Testis (tissue), 3 donors: ENCODE data around the gene ZFPM1. TPM values are rescaled to one million over a fixed set of nuclear protein-coding genes. Genes with fewer than 3 reads are reported as not detected.

Experiments used
- DNase-seq: peaks from one replicate; pipeline ENCODE4 v3.0.0-alpha.2; 2019
- H3K27ac ChIP-seq, 2 donors: fragments of 200-600 bp; sonication (generic); one replicate each; pipeline ENCODE4 v1.5.1; 2019
- H3K27me3 ChIP-seq: fragments of 200-600 bp; sonication (generic); one replicate; pipeline ENCODE4 v1.5.1; 2019
- H3K36me3 ChIP-seq: fragments of 200-600 bp; sonication (generic); one replicate; pipeline ENCODE4 v1.5.1; 2017; ENCODE audit warnings: low read depth; ENCODE audit errors: missing control alignments
- H3K4me1 ChIP-seq: fragments of 200-600 bp; sonication (generic); one replicate; pipeline ENCODE4 v1.5.1; 2019
- H3K4me3 ChIP-seq, 2 donors: fragments of 200-600 bp; sonication (generic); one replicate each; pipeline ENCODE4 v1.5.1; 2017 to 2019
- H3K9me3 ChIP-seq: fragments of 200-600 bp; sonication (generic); one replicate; pipeline ENCODE4 v1.5.1; 2017
- POLR2A ChIP-seq: fragments of 450-650 bp; IDR thresholded peaks from one replicate; pipeline ENCODE4 v1.6.1; 2017; ENCODE audit warnings: antibody characterized with exemption, mild to moderate bottlenecking, moderate library complexity
- WGBS, 2 donors: methylation state at CpG; one replicate each; pipeline ENCODE4 v1.1.5; 2018; 5-methylcytosine and 5-hydroxymethylcytosine counted together
- intact Hi-C: fragments of 100-400 bp; cut with DNase I; formaldehyde crosslinking; loops from one replicate; pipeline ENCODE4 v1.15.1; 2023; ENCODE audit warnings: low total_unique reads
- polyA plus RNA-seq: library from polyadenylated mRNA; stranded (reverse); fragments of 350-450 nt; fragmentation: Illumina TruSeq; extraction: RNeasy Lipid Tissue Mini Kit (QIAGEN cat#74804); gene quantifications from one replicate; pipeline ENCODE4 v1.2.3, GENCODE V29; 2014; ENCODE audit warnings: low read depth, low replicate concordance; ENCODE audit not compliant: insufficient read depth
- total RNA-seq, 2 donors: library from RNA; depleted of rRNA; stranded (reverse); fragments of >200 nt; gene quantifications; one replicate each; pipeline ENCODE4 v1.2.3, GENCODE V29; 2016
- TF ChIP-seq, protein P1 (sequence below), 3 experiments: fragments of 450-650 bp in 2 of 3; fragments of 200-600 bp in 1 of 3; sonication (generic) in 1 of 3; IDR thresholded peaks; one replicate each; pipeline ENCODE4 v1.5.1; 2016 to 2019; ENCODE audit warnings: antibody characterized with exemption in 3 of 3, mild to moderate bottlenecking in 2 of 3, moderate library complexity in 1 of 3

ZFPM1 gene
- total and polyA plus RNA-seq, 3 donors from 2014 or later: 12.8 to 25.1 (median 23.9) TPM

GRCh38 chr16:88439016-88439415, 14.1 kb upstream of the ZFPM1 start:
- Histone ChIP-seq H3K27me3 (no peaks in the 10 kb centered on the region), H3K27ac (no peak overlapping the region), H3K36me3 (no peaks in the 10 kb centered on the region), H3K4me1 (peaks cover 5% of the 10 kb centered on the region), H3K4me3 (no peak overlapping the region), H3K9me3 (no peaks in the 10 kb centered on the region)
- 85 to 88% methylated on average over 17 of the region's 17 CpGs for WGBS, 2 donors
- intact Hi-C loops: no loop called here
- TF ChIP-seq, protein P1, sequence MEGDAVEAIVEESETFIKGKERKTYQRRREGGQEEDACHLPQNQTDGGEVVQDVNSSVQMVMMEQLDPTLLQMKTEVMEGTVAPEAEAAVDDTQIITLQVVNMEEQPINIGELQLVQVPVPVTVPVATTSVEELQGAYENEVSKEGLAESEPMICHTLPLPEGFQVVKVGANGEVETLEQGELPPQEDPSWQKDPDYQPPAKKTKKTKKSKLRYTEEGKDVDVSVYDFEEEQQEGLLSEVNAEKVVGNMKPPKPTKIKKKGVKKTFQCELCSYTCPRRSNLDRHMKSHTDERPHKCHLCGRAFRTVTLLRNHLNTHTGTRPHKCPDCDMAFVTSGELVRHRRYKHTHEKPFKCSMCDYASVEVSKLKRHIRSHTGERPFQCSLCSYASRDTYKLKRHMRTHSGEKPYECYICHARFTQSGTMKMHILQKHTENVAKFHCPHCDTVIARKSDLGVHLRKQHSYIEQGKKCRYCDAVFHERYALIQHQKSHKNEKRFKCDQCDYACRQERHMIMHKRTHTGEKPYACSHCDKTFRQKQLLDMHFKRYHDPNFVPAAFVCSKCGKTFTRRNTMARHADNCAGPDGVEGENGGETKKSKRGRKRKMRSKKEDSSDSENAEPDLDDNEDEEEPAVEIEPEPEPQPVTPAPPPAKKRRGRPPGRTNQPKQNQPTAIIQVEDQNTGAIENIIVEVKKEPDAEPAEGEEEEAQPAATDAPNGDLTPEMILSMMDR (IDR thresholded peaks at IDR 0.05): no peak
- no peak for TF ChIP-seq POLR2A
- DNase-seq: no peak

DNA sequence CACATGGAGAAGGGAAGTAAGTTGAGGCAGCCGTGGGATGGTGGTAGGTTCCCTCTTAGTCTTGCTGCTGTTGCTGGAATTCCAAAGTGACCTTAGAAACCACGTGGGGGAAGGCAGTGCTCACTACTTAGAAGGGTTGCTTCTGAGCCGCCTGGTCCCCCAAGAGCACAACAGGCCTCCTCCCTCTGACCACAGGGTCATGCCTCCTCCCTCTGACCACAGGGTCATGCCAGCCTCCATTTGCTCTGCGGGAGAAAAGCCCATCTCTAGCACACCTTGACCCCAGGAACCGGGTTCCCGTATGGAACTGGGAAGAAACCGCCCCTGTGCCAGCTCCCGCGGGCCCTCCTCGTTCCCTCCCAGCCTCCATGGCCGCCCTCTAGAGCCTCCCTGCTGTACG, 13.4 kb upstream of the ZFPM1 start:
- TF ChIP-seq, protein P1 (IDR thresholded peaks at IDR 0.05): no peak
- no peak for TF ChIP-seq POLR2A
- no peaks in the 10 kb centered on the region for H3K9me3 ChIP-seq
- DNase-seq: no peak
- no peak overlapping the region for H3K27ac ChIP-seq
- no peaks in the 10 kb centered on the region for H3K27me3 ChIP-seq
- intact Hi-C loops: loop anchor here (10.0 kb wide), 1 partner anchor 125 kb away; no protein-coding TSS in a partner anchor
- no peak overlapping the region for H3K4me3 ChIP-seq
- 90 to 94% methylated on average over 11 to 12 of the region's 12 CpGs for WGBS, 2 donors
- no peaks in the 10 kb centered on the region for H3K36me3 ChIP-seq
- H3K4me1 ChIP-seq: peaks cover 5% of the 10 kb centered on the region

DNA sequence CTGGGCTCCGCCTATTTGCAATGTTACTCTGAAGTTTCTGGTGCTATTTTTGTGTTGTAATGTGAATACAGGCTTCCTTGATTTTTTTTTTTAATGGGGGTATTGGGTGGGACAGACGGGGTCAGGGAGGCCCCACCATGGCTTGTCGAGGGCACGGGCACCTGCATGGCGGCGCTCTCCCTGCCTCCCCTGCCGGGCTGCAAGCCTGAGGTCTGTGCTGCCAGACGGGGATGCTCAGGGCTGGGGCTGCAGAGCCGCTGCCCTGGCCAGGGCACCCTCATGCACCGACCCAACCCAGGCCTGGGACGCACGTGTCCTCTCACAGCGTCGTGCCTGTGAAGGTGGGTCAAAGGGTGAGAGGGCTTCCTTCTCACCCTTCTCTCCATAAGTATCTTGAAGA, 13.0 kb upstream of the ZFPM1 start:
- Histone ChIP-seq H3K36me3 (no peaks in the 10 kb centered on the region), H3K27ac (no peak overlapping the region), H3K4me3 (no peak overlapping the region), H3K27me3 (no peaks in the 10 kb centered on the region), H3K9me3 (no peaks in the 10 kb centered on the region), H3K4me1 (peaks cover 5% of the 10 kb centered on the region)
- intact Hi-C loops: loop anchor here (10.0 kb wide), 1 partner anchor 125 kb away; no protein-coding TSS in a partner anchor
- TF ChIP-seq, protein P1 (IDR thresholded peaks at IDR 0.05): no peak
- no peak for TF ChIP-seq POLR2A
- DNase-seq: no peak
- 86 to 87% methylated on average over 12 to 14 of the region's 14 CpGs for WGBS, 2 donors

DNA sequence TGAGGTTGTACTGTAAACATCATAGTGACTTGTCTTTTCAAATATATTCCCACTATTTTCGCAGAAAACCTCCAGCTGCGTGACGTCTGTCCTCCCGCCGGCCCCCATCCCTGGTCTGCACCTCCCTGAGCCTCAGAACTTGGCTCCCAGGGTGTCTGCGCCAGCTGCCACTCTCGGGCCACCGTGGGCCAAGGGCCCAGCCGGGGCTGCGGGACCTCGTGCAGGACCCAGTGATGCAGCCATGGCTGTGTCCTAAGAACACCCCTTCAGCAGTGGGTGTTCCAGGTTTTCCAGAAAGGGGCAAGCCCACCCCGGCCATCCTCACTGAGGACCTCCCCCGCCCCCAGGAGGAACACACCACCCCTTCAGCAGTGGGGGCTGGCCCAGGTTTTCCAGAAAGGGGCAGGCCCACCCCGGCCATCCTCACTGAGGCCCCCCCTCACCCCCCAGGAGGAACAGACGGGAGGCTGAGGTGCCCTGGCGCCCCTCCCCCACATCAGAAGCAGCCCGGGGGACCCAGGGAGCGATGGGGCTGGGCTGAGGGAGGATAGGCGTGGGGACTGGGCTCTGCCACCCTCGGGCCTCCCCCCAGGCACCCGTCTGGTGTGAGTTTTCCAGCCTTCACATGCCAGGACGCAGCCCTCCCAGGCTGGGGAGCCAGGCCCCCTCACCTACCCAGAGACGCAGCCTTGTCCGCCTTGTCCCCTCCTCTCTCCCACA, 12.2 kb upstream of the ZFPM1 start:
- no peak for DNase-seq
- H3K4me1 ChIP-seq: peaks cover 5% of the 10 kb centered on the region
- H3K36me3 ChIP-seq: no peaks in the 10 kb centered on the region
- H3K4me3 ChIP-seq: no peak overlapping the region
- no peaks in the 10 kb centered on the region for H3K9me3 ChIP-seq
- intact Hi-C loops: loop anchor here (10.0 kb wide), 1 partner anchor 124 kb away; no protein-coding TSS in a partner anchor
- no peak for TF ChIP-seq POLR2A
- TF ChIP-seq, protein P1 (IDR thresholded peaks at IDR 0.05): no peak
- WGBS, 2 donors: 85 to 91% methylated on average over 17 to 21 of the region's 24 CpGs
- no peak overlapping the region for H3K27ac ChIP-seq
- no peaks in the 10 kb centered on the region for H3K27me3 ChIP-seq

GRCh38 chr16:88441460-88441859, 11.6 kb upstream of the ZFPM1 start:
- no peak for DNase-seq
- Histone ChIP-seq H3K27ac (no peak overlapping the region), H3K27me3 (no peaks in the 10 kb centered on the region), H3K4me1 (peaks cover 5% of the 10 kb centered on the region), H3K36me3 (no peaks in the 10 kb centered on the region), H3K9me3 (no peaks in the 10 kb centered on the region), H3K4me3 (no peak overlapping the region)
- no peak for TF ChIP-seq POLR2A
- TF ChIP-seq, protein P1 (IDR thresholded peaks at IDR 0.05): no peak
- intact Hi-C loops: loop anchor here (10.0 kb wide), 1 partner anchor 123 kb away; no protein-coding TSS in a partner anchor
- WGBS, 2 donors: 92 to 98% methylated on average over 13 to 14 of the region's 14 CpGs
